Measurements from ENCODE around the gene MPP3. TPM values are rescaled to one million over a fixed set of nuclear protein-coding genes. Genes with fewer than 3 reads are reported as not detected.
A peak's percentile ranks its signal among the peaks of the same experiment; 100 is the strongest.

MPP3 gene
- total and polyA plus RNA-seq, 3 donors from 2014 or later, result 5.9 to 18.2 (median 16.7) TPM

- no peak for DNase-seq
- no peak overlapping the region for H3K27ac ChIP-seq
- H3K9me3 ChIP-seq, result no peaks in the 10 kb centered on the region
- intact Hi-C loops (cut with DNase I; ENCODE audit: low total_unique reads), result no loop called here
- no peak overlapping the region for H3K4me3 ChIP-seq
- H3K36me3 ChIP-seq (ENCODE audit: low read depth, missing control alignments), result no peaks in the 10 kb centered on the region
- H3K27me3 ChIP-seq, result no peaks in the 10 kb centered on the region
- WGBS, 2 donors, result 92 to 98% methylated on average over 8 of the region's 8 CpGs
- no peak for TF ChIP-seq POLR2A (IDR thresholded peaks at IDR 0.05)
- no peak for TF ChIP-seq CTCF (IDR thresholded peaks at IDR 0.05)
- H3K4me1 ChIP-seq, result peaks cover 21% of the 10 kb centered on the region
These were observed 19.6 kb upstream of the MPP3 start for GRCh38 chr17:43852571-43852970.

GRCh38 chr17:43849116-43849515 lies 16.2 kb upstream of the MPP3 start:
- Histone ChIP-seq H3K4me3 (no peak overlapping the region), H3K27me3 (no peaks in the 10 kb centered on the region), H3K36me3 (ENCODE audit: low read depth, missing control alignments) (no peaks in the 10 kb centered on the region), H3K27ac (no peak overlapping the region), H3K9me3 (no peaks in the 10 kb centered on the region), H3K4me1 (peaks cover 31% of the 10 kb centered on the region)
- DNase-seq, result no peak
- TF ChIP-seq CTCF (IDR thresholded peaks at IDR 0.05) (no peak), POLR2A (IDR thresholded peaks at IDR 0.05) (no peak)
- 93 to 94% methylated on average over 6 to 8 of the region's 8 CpGs for WGBS, 2 donors
- intact Hi-C loops (cut with DNase I; ENCODE audit: low total_unique reads), result no loop called here

GRCh38 chr17:43848601-43849000 lies 15.7 kb upstream of the MPP3 start:
- H3K36me3 ChIP-seq (ENCODE audit: low read depth, missing control alignments), result no peaks in the 10 kb centered on the region
- H3K4me1 ChIP-seq, result peaks cover 26% of the 10 kb centered on the region
- peak overlapping the region; percentile 9 to 63 for H3K27ac ChIP-seq
- H3K9me3 ChIP-seq, result no peaks in the 10 kb centered on the region
- no peak for TF ChIP-seq CTCF (IDR thresholded peaks at IDR 0.05)
- no peak for TF ChIP-seq POLR2A (IDR thresholded peaks at IDR 0.05)
- DNase-seq, result no peak
- no peaks in the 10 kb centered on the region for H3K27me3 ChIP-seq
- intact Hi-C loops (cut with DNase I; ENCODE audit: low total_unique reads), result no loop called here
- H3K4me3 ChIP-seq, result no peak overlapping the region
- WGBS, 2 donors, result 78 to 81% methylated on average over 10 of the region's 10 CpGs

GRCh38 chr17:43846963-43847371 lies 14.0 kb upstream of the MPP3 start, which contains the start of gene CD300LG:
TSS of gene CD300LG (plus strand) at chr17:43847176. CDS start at chr17:43847217, 41 bp downstream.
- peak; percentile 80 for DNase-seq
- Histone ChIP-seq H3K4me1 (peaks cover 26% of the 10 kb centered on the region), H3K4me3 (peak within 1 kb of the TSS; percentile 38 to 56), H3K36me3 (ENCODE audit: low read depth, missing control alignments) (no peaks in the 10 kb centered on the region), H3K27me3 (no peaks in the 10 kb centered on the region), H3K9me3 (no peaks in the 10 kb centered on the region), H3K27ac (peak within 1 kb of the TSS; percentile 77 to 81)
- intact Hi-C loops (cut with DNase I; ENCODE audit: low total_unique reads), result no loop called here
- WGBS, 2 donors, result 7 to 13% methylated on average over 4 to 17 of the region's 17 CpGs
- TF ChIP-seq CTCF (IDR thresholded peaks at IDR 0.05) (no peak), POLR2A (IDR thresholded peaks at IDR 0.05) (no peak)

GRCh38 chr17:43846221-43846712 lies 13.3 kb upstream of the MPP3 start:
- 11 to 25% methylated on average over 10 to 13 of the region's 13 CpGs for WGBS, 2 donors
- no peaks in the 10 kb centered on the region for H3K36me3 ChIP-seq (ENCODE audit: low read depth, missing control alignments)
- H3K4me1 ChIP-seq, result peaks cover 30% of the 10 kb centered on the region
- peak; percentile 93 for DNase-seq
- peak overlapping the region; percentile 77 to 81 for H3K27ac ChIP-seq
- intact Hi-C loops (cut with DNase I; ENCODE audit: low total_unique reads), result no loop called here
- H3K27me3 ChIP-seq, result no peaks in the 10 kb centered on the region
- H3K9me3 ChIP-seq, result no peaks in the 10 kb centered on the region
- H3K4me3 ChIP-seq, result peak overlapping the region in 1 of 2 donors; percentile 56
- TF ChIP-seq POLR2A (IDR thresholded peaks at IDR 0.05), result no peak
- TF ChIP-seq CTCF (IDR thresholded peaks at IDR 0.05), result peak; percentile 89 to 97 (median 91)

All from testis (tissue), 3 donors.